Inflammatory macrophage treated with lipopolysaccharide for 4 hours (primary cell): Measurements from ENCODE around the gene ZNF407.
A peak's percentile ranks its signal among the peaks of the same experiment; 100 is the strongest.

Source experiments
- DNase-seq: peaks from one replicate; pipeline ENCODE4 v3.0.0-alpha.2; 2020

Gene ZNF407

DNA sequence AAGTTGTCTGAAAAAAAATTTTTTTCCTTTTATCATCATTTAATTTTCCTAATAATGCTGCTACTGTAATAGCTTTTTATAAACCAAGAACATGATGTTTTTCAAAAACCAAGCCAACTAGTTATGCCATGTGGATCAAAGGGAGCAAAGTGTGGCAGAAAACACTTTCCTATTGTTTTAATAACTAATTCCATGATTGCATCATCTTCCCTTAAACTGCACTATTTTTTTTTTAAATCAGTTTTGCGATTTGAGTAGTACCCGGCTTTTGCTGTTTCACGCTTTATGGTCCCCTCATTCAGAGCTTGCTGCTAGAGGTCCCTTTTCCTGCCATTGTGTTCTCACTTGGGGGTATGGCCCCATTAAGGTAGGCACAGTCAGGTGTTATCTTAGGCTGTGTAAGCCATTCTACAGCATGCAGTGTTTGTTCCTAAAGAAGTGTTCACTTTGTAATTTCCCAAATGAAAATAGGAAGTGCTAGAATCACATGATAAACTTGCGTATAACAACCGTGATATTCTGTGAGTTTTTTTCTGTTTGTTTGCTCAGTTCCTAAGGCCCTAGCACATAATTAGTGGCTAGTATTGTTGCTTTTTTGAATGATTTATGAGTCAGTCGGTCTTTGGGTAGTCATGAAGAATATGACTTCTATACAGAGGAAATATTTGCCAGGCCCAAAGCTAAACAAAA, 385.4 kb downstream of the ZNF407 start:
- peak; percentile 86 for DNase-seq

- DNase-seq, result no peak
These were observed 391.5 kb downstream of the ZNF407 start for GRCh38 chr18:74989134-74989533.

DNA sequence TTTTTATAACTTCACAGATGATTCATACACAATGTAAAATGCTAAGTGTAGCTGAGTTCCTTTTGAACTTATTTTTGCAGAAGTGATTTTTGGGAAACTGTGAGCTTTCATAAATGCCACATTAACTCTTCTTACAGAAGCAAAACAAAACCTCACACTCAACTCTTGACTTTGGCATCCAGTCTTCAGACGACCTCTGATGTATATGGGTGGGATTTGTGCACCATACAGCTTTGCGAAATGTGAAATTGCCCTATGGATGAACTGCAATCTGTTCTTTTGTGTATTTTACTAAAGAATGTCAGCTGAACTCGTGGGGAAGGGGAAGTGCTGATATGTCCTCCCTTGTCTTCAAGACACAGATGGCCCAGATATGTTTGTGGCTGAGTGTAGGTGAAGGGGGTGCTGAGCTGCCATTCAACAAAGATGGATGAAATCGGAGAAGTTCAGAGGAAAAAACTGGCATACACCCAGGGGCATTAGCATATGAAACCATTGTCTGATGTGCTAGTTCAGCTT, 393.0 kb downstream of the ZNF407 start:
- DNase-seq, result peak; percentile 85

GRCh38 chr18:74994502-74995418, 397.1 kb downstream of the ZNF407 start:
- DNase-seq, result peak; percentile 64

- no peak for DNase-seq
These were observed 397.7 kb downstream of the ZNF407 start for GRCh38 chr18:74995419-74995736.

GRCh38 chr18:74996055-74996454, 398.4 kb downstream of the ZNF407 start:
- DNase-seq, result no peak

- DNase-seq, result no peak
These were observed 399.3 kb downstream of the ZNF407 start for GRCh38 chr18:74996996-74997395.

- no peak for DNase-seq
These were observed 403.2 kb downstream of the ZNF407 start for GRCh38 chr18:75000920-75001319.

DNA sequence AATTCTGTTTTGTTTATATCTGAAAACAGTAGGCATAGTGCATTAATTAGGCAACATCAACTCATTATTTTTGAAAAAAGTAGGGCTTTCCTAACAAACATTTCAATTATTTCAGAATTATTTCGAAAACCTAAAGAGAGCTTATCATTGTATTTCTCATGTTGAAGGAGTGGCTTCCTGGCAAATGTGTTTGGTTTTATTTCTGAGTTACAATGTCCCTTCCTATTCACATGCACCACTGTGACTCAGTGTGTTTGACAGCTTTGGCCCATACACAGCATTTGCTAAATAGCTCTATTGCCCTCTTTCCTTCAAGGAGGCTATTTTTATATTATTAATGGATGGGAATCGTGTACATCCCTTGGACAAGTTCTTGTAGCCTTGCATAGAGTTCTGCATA, 405.4 kb downstream of the ZNF407 start:
- peak; percentile 51 for DNase-seq

DNA sequence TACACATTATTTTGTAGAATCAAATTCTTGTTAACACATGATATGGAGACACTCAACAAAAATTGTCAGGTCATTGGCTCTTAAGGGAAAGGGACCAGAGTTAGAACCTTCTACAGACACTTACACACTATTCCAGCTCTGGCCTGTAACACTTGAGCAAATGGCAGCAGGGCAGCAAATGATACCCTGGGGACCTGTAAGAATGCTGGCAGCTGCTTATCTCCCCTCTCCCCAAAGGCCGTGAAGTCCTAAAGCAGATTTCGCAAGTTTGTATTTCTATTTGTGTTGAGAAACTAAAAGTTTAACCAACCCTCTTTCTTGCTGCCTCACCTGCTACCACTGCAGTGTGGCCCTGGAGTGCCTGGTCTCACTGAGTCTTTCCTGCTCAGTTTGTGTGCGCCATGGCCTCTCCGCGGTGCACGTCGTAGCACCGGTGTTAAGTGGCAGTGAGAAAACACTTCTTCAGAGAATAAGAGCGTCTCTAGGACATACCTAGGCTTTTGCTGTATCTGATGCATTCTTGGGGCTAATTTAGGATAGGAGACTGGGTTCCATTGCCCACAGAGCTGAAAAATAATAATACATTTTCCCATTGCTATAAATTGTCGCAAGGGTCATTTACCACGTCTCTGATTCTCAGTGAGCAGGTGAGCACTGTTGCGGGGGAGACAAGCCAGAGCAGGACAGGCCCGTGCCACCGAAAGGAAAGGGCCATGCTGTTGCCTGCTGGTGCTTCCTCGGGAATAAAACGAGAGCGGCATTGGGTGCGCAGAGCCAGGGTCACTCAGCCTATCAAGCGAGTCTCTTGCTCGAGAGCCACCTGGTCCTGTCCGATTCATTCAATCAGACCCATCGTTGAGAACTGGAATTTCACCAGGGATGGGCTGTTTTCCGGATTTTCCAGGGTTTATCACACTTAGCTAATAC, 406.4 kb downstream of the ZNF407 start:
- no peak for DNase-seq

DNA sequence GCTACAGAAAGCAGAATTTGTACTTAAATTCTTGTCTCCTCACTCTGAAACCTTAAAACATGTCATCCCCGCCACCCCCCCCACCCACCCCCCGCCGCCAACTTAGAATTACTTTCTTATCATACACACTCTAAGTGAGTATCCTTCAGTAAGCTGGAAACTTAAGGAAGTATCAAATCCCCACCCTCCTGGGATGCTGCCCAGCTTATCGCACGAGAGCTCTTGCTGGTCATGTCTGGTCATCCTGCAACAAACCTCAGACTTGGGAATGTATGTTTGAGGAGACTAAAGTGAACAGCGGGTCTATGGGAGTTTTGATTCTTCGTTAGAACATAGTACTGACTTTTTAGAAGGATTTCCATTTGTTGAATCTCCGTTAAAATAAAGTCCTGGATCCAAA, 408.0 kb downstream of the ZNF407 start:
- no peak for DNase-seq

DNA sequence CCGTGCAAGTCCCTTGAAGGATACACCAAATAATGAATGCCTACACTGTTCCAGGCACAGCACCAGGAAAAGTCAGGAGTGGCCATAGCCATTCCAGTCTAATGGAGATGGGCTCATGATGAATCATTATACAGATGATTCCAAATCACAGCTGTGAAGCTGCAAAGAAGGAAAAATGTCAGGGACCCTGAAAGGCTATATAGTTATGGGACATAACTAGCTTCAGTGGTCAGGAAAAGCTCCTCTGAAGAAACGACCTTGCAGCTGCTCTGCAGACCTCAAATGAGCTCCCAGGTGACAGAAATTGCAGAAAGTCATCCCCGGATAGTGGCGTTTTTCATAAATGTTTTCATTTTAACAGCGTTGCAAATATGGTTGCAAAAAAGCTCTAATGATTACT, 410.5 kb downstream of the ZNF407 start:
- DNase-seq, result no peak

DNA sequence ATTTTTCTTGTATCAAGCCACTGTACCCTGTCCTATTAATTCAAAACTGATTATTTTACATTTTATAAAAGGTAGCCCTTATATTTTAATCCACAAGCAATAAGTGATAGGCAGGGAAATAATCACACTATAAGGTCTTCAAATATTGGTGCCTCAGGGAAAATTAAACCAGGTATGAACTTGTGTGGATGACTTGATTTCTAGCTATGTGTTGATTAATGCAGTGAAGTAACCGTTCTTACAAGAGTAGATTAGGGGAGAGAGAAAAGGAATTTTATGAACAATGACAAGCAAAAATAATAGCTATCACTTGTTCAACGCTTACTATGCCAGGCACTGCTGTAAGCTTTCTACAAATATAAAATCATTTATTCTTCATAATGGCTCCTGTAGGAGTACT, 411.6 kb downstream of the ZNF407 start:
- no peak for DNase-seq

GRCh38 chr18:75009878-75010277, 412.2 kb downstream of the ZNF407 start:
- no peak for DNase-seq

- peak; percentile 42 for DNase-seq
These were observed 412.6 kb downstream of the ZNF407 start for GRCh38 chr18:75010278-75010677.

DNA sequence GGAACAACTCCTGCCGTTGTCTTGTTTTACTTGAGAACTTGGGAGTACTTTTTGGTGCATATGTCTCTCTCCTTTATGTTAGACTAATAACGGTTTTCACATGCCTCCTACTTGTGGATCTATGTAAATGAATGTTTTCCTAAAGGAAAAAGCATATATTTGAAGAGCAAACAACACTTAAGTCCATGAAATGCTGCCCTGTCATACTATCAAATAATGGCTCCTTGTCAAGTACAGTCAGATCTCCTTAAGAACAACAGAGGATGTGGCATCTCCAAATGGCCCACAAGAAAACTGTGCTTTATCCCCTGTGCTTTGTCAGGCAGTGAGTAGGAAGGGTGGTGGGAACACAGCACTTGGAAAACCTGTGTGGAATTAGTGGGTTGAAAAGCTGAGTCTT, 413.0 kb downstream of the ZNF407 start:
- DNase-seq, result no peak

DNA sequence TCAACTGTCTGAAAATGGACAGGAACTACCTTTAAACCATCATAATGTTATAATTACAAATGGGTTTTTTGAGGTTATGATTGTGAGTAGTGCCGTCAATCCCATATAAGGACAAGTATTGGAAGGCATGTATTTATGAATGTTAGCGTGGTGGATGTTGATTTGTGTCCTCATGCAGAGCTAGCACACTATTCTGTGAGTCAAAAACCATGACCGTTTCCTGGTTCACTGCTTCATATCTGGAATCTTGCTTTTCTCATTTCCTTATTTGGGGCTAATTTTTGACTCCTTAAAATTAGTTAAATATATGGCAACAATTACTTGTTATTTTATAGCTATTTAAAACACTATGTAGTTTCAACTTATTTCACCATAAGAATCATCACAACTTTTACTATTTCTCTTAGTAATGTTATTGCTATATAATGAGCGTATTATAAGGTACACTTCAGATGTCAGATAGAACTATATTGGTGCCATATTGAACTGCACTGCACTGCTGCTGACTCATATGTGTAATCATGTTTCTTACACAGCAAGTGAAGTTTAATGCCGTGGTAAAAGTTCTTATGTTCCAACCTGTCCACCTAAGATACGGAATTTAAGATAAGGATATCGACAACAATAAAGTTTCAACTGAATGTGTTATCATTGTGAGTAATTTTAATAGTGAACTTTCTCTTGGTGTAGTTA, 418.5 kb downstream of the ZNF407 start:
- no peak for DNase-seq

DNA sequence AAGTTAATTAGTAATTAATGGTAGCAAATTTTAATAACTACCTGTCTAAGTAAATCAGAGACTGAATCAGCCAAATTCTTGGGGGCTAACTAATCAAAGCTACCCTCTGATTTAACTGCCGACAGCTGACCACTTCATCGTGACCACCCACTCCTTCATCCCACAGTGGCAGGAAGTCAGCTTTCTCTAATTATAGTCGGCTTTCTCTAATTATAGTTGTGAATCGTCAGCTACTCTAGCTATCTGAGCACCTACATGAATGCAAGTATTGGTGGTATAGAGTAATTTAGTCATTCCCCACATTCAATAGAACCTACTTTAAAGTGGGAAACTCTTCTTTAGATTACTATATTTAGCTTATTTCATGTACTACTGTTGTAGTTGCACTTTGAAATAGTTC, 425.8 kb downstream of the ZNF407 start:
- DNase-seq, result no peak

DNA sequence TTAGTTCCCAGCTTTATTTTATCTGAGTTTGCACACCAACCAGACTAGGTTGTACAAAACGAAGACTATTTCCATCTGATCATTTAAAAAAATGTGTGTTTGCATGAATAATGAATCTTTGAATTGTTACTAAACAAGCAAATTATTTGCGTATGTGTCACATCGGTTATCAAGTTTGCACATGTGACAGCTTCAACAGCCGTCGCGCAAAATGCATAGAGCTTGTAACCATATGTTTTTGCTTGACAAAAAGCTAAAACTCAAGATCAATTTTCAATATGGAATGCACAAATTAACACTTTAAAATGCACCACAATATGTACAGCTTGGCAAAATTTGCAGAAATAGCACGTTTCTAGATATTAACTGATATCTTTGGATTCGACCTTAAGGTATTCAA, 427.2 kb downstream of the ZNF407 start:
- no peak for DNase-seq

GRCh38 chr18:75025573-75025972, 427.9 kb downstream of the ZNF407 start:
- no peak for DNase-seq

DNA sequence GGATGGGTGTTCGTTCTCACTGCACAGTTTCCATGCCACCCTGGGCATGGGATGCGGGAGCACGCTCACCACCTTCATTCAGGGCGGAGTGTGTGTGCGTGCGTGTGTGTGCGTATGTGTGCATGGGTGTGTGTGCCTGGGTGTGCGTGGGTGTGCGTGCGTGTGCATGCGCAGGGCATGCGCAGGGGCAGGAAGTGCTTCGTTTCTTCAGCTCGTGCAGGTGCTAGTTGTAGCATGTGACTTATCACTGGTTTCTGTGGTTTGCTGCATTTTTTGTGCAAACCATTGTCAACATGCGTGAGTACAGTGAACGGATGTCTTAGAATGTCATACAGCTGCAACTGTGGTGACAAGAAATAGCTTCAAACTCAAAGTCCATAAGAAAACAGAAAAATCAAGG, 431.8 kb downstream of the ZNF407 start:
- no peak for DNase-seq

- DNase-seq, result no peak
These were observed 434.1 kb downstream of the ZNF407 start for GRCh38 chr18:75031717-75032317.
